Right cardiac atrium (tissue), 5 donors: Measurements from ENCODE around the gene NPR2. TPM values are rescaled to one million over a fixed set of nuclear protein-coding genes. Genes with fewer than 3 reads are reported as not detected.

ENCODE experiments used
- ATAC-seq, 2 donors: fragments of 200-7000 bp; cut with Tn5 transposase; one replicate each; pipeline versions ENCODE4 v1.8.0 to v1.9.1; 2020; ENCODE audit warnings: moderate library complexity in 2 of 2, mild to moderate bottlenecking in 1 of 2
- DNase-seq, 3 donors: peaks; one replicate each; pipeline ENCODE4 v3.0.0-alpha.2; 2020
- H3K27ac ChIP-seq: one replicate; pipeline ENCODE4 v1.5.1; 2013; ENCODE audit warnings: mild to moderate bottlenecking, low read length, control low read depth, moderate library complexity
- H3K27me3 ChIP-seq: one replicate; pipeline ENCODE4 v1.6.1; 2013; ENCODE audit not compliant: control insufficient read depth, insufficient read depth
- H3K4me1 ChIP-seq: one replicate; pipeline ENCODE4 v1.6.1; 2013; ENCODE audit warnings: low read length; ENCODE audit not compliant: control insufficient read depth, insufficient read depth
- H3K4me3 ChIP-seq: one replicate; pipeline ENCODE4 v1.5.1; 2013; ENCODE audit warnings: low read length, control low read depth
- H3K9me3 ChIP-seq: one replicate; pipeline ENCODE4 v1.6.1; 2013; ENCODE audit warnings: low read length; ENCODE audit not compliant: control insufficient read depth
- WGBS: extraction: QIAGEN DNeasy Blood & Tissue Kit; methylation state at CpG from one replicate; pipeline ENCODE4 v1.1.7; 2013; 5-methylcytosine and 5-hydroxymethylcytosine counted together
- intact Hi-C, 4 donors: fragments of 100-400 bp; cut with DNase I; formaldehyde crosslinking; loops; one replicate each; pipeline versions ENCODE4 v1.11.0 to v1.14.0; 2022 to 2023
- polyA plus RNA-seq: library from polyadenylated mRNA; stranded (reverse); fragments of 200-250 nt; gene quantifications from one replicate; pipeline ENCODE4 v1.2.3, GENCODE V29; 2013
- total RNA-seq, 4 donors: library from RNA; stranded (reverse); fragmentation: NEBNext Ultra II Directional; extraction: Animal tissue kit (Norgen Biotek cat#: 25700); gene quantifications; one replicate each; pipeline ENCODE4 v1.2.1, GENCODE V29; 2021
- donor health status: healthy with polysubstance abuse.
- donor health status: DM: no; HTN: yes; CAD: no.
- donor health status: DM: no; HTN: no; CAD: no.
- donor health status: DM: no; HTN: yes; CAD: no; lungs with severe emphysema.
- donor health status: DM: yes; HTN: yes; CAD: no.

The NPR2 gene
- total and polyA plus RNA-seq, 5 donors: 21.3 to 29.9 (median 24.8) TPM

- intact Hi-C loops: no loop called here
- no peaks in the 10 kb centered on the region for H3K9me3 ChIP-seq
- H3K27ac ChIP-seq: no peak overlapping the region
- peaks cover 8% of the 10 kb centered on the region for H3K4me1 ChIP-seq
- DNase-seq: no peak
- H3K4me3 ChIP-seq: no peak overlapping the region
- 84% methylated on average over 3 of the region's 3 CpGs for WGBS
- ATAC-seq: no peak
- no peaks in the 10 kb centered on the region for H3K27me3 ChIP-seq
These were observed 26.9 kb downstream of the NPR2 start for GRCh38 chr9:35818341-35818740.

GRCh38 chr9:35820076-35820475, 28.7 kb downstream of the NPR2 start:
- ATAC-seq: no peak

GRCh38 chr9:35822926-35823325, 31.5 kb downstream of the NPR2 start:
- Histone ChIP-seq H3K27ac (no peak overlapping the region), H3K4me1 (no peaks in the 10 kb centered on the region), H3K27me3 (no peaks in the 10 kb centered on the region), H3K4me3 (no peak overlapping the region), H3K9me3 (no peaks in the 10 kb centered on the region)
- ATAC-seq (no peak), DNase-seq (no peak)
- intact Hi-C loops: loop anchor here in 1 of 4 donors (10.0 kb wide), 1 partner anchor 178 kb away; no protein-coding TSS in a partner anchor

More at GRCh38 chr9:35820076-35820475, 28.7 kb downstream of the NPR2 start:
- intact Hi-C loops: loop anchor here in 1 of 4 donors (10.0 kb wide), 1 partner anchor 175 kb away; no protein-coding TSS in a partner anchor
- Histone ChIP-seq H3K4me3 (no peak overlapping the region), H3K4me1 (no peaks in the 10 kb centered on the region), H3K9me3 (no peaks in the 10 kb centered on the region), H3K27me3 (no peaks in the 10 kb centered on the region), H3K27ac (no peak overlapping the region)
- DNase-seq: no peak

- peaks cover 3% of the 10 kb centered on the region for H3K4me1 ChIP-seq
- no peaks in the 10 kb centered on the region for H3K27me3 ChIP-seq
- H3K4me3 ChIP-seq: no peak overlapping the region
- 23% methylated on average over 4 of the region's 4 CpGs for WGBS
- peak; percentile 51 to 63 for ATAC-seq
- intact Hi-C loops: loop anchor here in 2 of 4 donors (2.0 to 10.0 kb wide), 3 partner anchors 34 to 181 kb away; partner anchors contain the start of gene NPR2 (in 1 of the 2)
- no peak overlapping the region for H3K27ac ChIP-seq
- no peaks in the 10 kb centered on the region for H3K9me3 ChIP-seq
- DNase-seq: no peak
These were observed 34.8 kb downstream of the NPR2 start for GRCh38 chr9:35826071-35826701.

- Histone ChIP-seq H3K4me1 (peaks cover 4% of the 10 kb centered on the region), H3K27ac (no peak overlapping the region), H3K9me3 (no peaks in the 10 kb centered on the region), H3K4me3 (no peak overlapping the region), H3K27me3 (no peaks in the 10 kb centered on the region)
- WGBS: 86% methylated on average over 3 of the region's 3 CpGs
- DNase-seq (no peak), ATAC-seq (no peak)
- intact Hi-C loops: loop anchor here in 2 of 4 donors (2.0 to 10.0 kb wide), 3 partner anchors 35 to 183 kb away; partner anchors contain the start of gene NPR2 (in 1 of the 2)
These were observed 36.1 kb downstream of the NPR2 start for GRCh38 chr9:35827486-35827885.

GRCh38 chr9:35828716-35829083, 37.3 kb downstream of the NPR2 start, which contains the start of gene FAM221B:
TSS of gene FAM221B (minus strand) at chr9:35828732. CDS start at chr9:35826161, 2,571 bp downstream.
- DNase-seq (peak in 2 of 3 donors; percentile 42 to 80), ATAC-seq (no peak)
- intact Hi-C loops: loop anchor here in 2 of 4 donors (1.0 to 10.0 kb wide), 3 partner anchors 17 to 184 kb away; partner anchors contain the start of gene NPR2 (in 1 of the 2)
- H3K4me1 ChIP-seq: peaks cover 10% of the 10 kb centered on the region
- H3K27me3 ChIP-seq: no peaks in the 10 kb centered on the region
- H3K27ac ChIP-seq: peak within 1 kb of the TSS; percentile 86
- H3K4me3 ChIP-seq: peak within 1 kb of the TSS; percentile 77
- H3K9me3 ChIP-seq: no peaks in the 10 kb centered on the region
- 1% methylated on average over 21 of the region's 21 CpGs for WGBS

- intact Hi-C loops: loop anchor here in 2 of 4 donors (1.0 to 10.0 kb wide), 3 partner anchors 16 to 184 kb away; partner anchors contain the start of gene NPR2 (in 1 of the 2)
- no peaks in the 10 kb centered on the region for H3K27me3 ChIP-seq
- peak within 1 kb of the TSS; percentile 86 for H3K27ac ChIP-seq
- peak within 1 kb of the TSS; percentile 77 for H3K4me3 ChIP-seq
- 1% methylated on average over 53 of the region's 53 CpGs for WGBS
- H3K4me1 ChIP-seq: peaks cover 13% of the 10 kb centered on the region
- no peaks in the 10 kb centered on the region for H3K9me3 ChIP-seq
- peak; percentile 97 to 100 (median 98) for DNase-seq
- ATAC-seq: peak; percentile 92
These were observed 37.8 kb downstream of the NPR2 start, which contains the start of gene TMEM8B for GRCh38 chr9:35829084-35829763. TSS of gene TMEM8B (plus strand) at chr9:35829228. CDS start at chr9:35829448, 220 bp downstream.

- Histone ChIP-seq H3K4me3 (peak overlapping the region; percentile 77), H3K9me3 (no peaks in the 10 kb centered on the region), H3K27me3 (no peaks in the 10 kb centered on the region), H3K4me1 (peaks cover 15% of the 10 kb centered on the region), H3K27ac (peak overlapping the region; percentile 86)
- DNase-seq (peak in 1 of 3 donors; percentile 68), ATAC-seq (no peak)
- WGBS: 43% methylated on average over 2 of the region's 2 CpGs
- intact Hi-C loops: loop anchor here in 2 of 4 donors (1.0 to 10.0 kb wide), 3 partner anchors 16 to 185 kb away; partner anchors contain the start of gene NPR2 (in 1 of the 2)
These were observed 38.3 kb downstream of the NPR2 start for GRCh38 chr9:35829764-35830096.

GRCh38 chr9:35831040-35831439, 39.6 kb downstream of the NPR2 start:
- ATAC-seq (no peak), DNase-seq (no peak)
- H3K27me3 ChIP-seq: no peaks in the 10 kb centered on the region
- peaks cover 15% of the 10 kb centered on the region for H3K4me1 ChIP-seq
- no peaks in the 10 kb centered on the region for H3K9me3 ChIP-seq
- 77% methylated on average over 4 of the region's 4 CpGs for WGBS
- H3K4me3 ChIP-seq: no peak overlapping the region
- intact Hi-C loops: no loop called here
- H3K27ac ChIP-seq: no peak overlapping the region

GRCh38 chr9:35832814-35833213, 41.4 kb downstream of the NPR2 start:
- no peak overlapping the region for H3K27ac ChIP-seq
- peaks cover 15% of the 10 kb centered on the region for H3K4me1 ChIP-seq
- intact Hi-C loops: no loop called here
- no peak for DNase-seq
- 80% methylated on average over 5 of the region's 5 CpGs for WGBS
- no peaks in the 10 kb centered on the region for H3K27me3 ChIP-seq
- ATAC-seq: no peak
- H3K9me3 ChIP-seq: no peaks in the 10 kb centered on the region
- no peak overlapping the region for H3K4me3 ChIP-seq
